HL-60 (cell line): ENCODE results near the gene SCGB3A1.

ENCODE experiments used
- GABPA ChIP-seq: IDR thresholded peaks from 2 replicates; pipeline ENCODE4 v1.6.1; 2012; ENCODE audit warnings: low read depth
- POLR2AphosphoS5 ChIP-seq: IDR thresholded peaks from 2 replicates; pipeline ENCODE4 v1.6.1; 2012; ENCODE audit warnings: low read depth
- SPI1 ChIP-seq: IDR thresholded peaks from 2 replicates; pipeline ENCODE4 v1.6.1; 2012; ENCODE audit warnings: low read depth, mild to moderate bottlenecking, borderline replicate concordance
- TF ChIP-seq, protein P1 (sequence below): IDR thresholded peaks from one replicate; pipeline ENCODE4 v1.5.1; 2011; ENCODE audit warnings: low read length, control low read depth, inconsistent platforms; ENCODE audit not compliant: insufficient read depth
- TF ChIP-seq, protein P2 (sequence below): IDR thresholded peaks from 2 replicates; pipeline ENCODE4 v1.6.1; 2012; ENCODE audit warnings: low read depth; ENCODE audit not compliant: insufficient replicate concordance

DNA sequence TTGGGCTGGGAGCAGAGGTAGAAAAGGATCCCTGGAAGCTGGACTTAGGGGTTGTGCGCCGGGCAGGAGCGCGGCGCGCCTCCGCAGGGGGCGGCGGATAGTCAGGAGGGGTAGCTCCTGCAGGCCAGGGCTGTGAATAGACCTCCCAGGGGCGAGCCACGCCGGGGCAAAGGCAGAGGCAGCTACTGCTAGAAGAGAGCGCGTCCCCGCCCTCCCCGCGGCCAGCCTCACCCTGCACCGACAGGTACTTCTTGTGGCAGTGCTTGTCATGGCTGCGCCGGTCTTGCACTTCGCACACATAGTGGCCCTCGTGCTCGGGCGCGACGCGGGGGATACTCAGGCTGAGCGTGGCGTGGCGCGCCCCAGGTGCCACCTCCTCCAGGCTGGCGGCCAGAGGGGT lies 30.0 kb upstream of the SCGB3A1 start:
- TF ChIP-seq, protein P1, sequence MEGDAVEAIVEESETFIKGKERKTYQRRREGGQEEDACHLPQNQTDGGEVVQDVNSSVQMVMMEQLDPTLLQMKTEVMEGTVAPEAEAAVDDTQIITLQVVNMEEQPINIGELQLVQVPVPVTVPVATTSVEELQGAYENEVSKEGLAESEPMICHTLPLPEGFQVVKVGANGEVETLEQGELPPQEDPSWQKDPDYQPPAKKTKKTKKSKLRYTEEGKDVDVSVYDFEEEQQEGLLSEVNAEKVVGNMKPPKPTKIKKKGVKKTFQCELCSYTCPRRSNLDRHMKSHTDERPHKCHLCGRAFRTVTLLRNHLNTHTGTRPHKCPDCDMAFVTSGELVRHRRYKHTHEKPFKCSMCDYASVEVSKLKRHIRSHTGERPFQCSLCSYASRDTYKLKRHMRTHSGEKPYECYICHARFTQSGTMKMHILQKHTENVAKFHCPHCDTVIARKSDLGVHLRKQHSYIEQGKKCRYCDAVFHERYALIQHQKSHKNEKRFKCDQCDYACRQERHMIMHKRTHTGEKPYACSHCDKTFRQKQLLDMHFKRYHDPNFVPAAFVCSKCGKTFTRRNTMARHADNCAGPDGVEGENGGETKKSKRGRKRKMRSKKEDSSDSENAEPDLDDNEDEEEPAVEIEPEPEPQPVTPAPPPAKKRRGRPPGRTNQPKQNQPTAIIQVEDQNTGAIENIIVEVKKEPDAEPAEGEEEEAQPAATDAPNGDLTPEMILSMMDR, result no peak
- TF ChIP-seq POLR2AphosphoS5 (no peak), GABPA (no peak), SPI1 (no peak)
- TF ChIP-seq, protein P2, sequence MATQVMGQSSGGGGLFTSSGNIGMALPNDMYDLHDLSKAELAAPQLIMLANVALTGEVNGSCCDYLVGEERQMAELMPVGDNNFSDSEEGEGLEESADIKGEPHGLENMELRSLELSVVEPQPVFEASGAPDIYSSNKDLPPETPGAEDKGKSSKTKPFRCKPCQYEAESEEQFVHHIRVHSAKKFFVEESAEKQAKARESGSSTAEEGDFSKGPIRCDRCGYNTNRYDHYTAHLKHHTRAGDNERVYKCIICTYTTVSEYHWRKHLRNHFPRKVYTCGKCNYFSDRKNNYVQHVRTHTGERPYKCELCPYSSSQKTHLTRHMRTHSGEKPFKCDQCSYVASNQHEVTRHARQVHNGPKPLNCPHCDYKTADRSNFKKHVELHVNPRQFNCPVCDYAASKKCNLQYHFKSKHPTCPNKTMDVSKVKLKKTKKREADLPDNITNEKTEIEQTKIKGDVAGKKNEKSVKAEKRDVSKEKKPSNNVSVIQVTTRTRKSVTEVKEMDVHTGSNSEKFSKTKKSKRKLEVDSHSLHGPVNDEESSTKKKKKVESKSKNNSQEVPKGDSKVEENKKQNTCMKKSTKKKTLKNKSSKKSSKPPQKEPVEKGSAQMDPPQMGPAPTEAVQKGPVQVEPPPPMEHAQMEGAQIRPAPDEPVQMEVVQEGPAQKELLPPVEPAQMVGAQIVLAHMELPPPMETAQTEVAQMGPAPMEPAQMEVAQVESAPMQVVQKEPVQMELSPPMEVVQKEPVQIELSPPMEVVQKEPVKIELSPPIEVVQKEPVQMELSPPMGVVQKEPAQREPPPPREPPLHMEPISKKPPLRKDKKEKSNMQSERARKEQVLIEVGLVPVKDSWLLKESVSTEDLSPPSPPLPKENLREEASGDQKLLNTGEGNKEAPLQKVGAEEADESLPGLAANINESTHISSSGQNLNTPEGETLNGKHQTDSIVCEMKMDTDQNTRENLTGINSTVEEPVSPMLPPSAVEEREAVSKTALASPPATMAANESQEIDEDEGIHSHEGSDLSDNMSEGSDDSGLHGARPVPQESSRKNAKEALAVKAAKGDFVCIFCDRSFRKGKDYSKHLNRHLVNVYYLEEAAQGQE, result no peak
